NB4 (cell line): ENCODE data around the gene ASTN1.

ENCODE experiments used
- CTCF ChIP-seq: IDR thresholded peaks from one replicate; pipeline ENCODE4 v1.5.1; 2012; ENCODE audit warnings: low read depth, low read length
- POLR2A ChIP-seq: IDR thresholded peaks from 2 replicates; pipeline ENCODE4 v1.6.1; 2011; ENCODE audit warnings: mild to moderate bottlenecking; ENCODE audit not compliant: insufficient read length; ENCODE audit errors: extremely low read depth
- TF ChIP-seq, protein P1 (sequence below): IDR thresholded peaks from 2 replicates; pipeline ENCODE4 v1.6.1; 2011; ENCODE audit warnings: low read depth, low read length

GRCh38 chr1:176811511-176812288, 352.8 kb downstream of the ASTN1 start:
- TF ChIP-seq, protein P1, sequence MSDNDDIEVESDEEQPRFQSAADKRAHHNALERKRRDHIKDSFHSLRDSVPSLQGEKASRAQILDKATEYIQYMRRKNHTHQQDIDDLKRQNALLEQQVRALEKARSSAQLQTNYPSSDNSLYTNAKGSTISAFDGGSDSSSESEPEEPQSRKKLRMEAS = no peak
- no peak for TF ChIP-seq CTCF
- no peak for TF ChIP-seq POLR2A
